A673 (cell line): Measurements from ENCODE around the gene ZSCAN16. TPM values are rescaled to one million over a fixed set of nuclear protein-coding genes. Genes with fewer than 3 reads are reported as not detected.

Source experiments
- BruUV-seq: library from RNA; stranded (reverse); fragments of 400-500 nt; replicated peaks from 2 replicates; lab custom pipeline; 2021; lab: Mats Ljungman, UMichigan
- CTCF ChIA-PET: fragments of 300-600 bp; sonication (Branson Sonifier 250); formaldehyde crosslinking; loops from one replicate; lab custom pipeline; 2022; ENCODE audit warnings: antibody characterized with exemption; lab: Charles Lee
- POLR2A ChIA-PET: fragments of 300-600 bp; sonication (Branson Sonifier 250); formaldehyde crosslinking; loops from one replicate; lab custom pipeline; 2022; ENCODE audit warnings: antibody characterized with exemption; ENCODE audit not compliant: low non-redundant PET; lab: Charles Lee
- DNase-seq: peaks from one replicate; pipeline ENCODE4 v3.0.0-alpha.2; 2015; ENCODE audit warnings: low spot score
- H3K27ac ChIP-seq: fragments of 200-600 bp; sonication (generic); 2 replicates; pipeline ENCODE4 v1.5.1; 2016; ENCODE audit warnings: mixed run types, low read depth, mild to moderate bottlenecking, mixed read lengths, antibody characterized with exemption, low read length; ENCODE audit not compliant: poor library complexity, severe bottlenecking
- H3K27me3 ChIP-seq: fragments of 200-600 bp; sonication (generic); replicated peaks from 2 replicates; pipeline ENCODE4 v1.6.1; 2017; ENCODE audit warnings: mixed run types, low read depth, mild to moderate bottlenecking, mixed read lengths, antibody characterized with exemption, low read length; ENCODE audit not compliant: insufficient read depth, poor library complexity
- H3K36me3 ChIP-seq: fragments of 200-600 bp; sonication (generic); 2 replicates; pipeline ENCODE4 v1.6.1; 2016; ENCODE audit warnings: mixed run types, mild to moderate bottlenecking, mixed read lengths, antibody characterized with exemption, low read length; ENCODE audit not compliant: insufficient read depth, poor library complexity, severe bottlenecking
- H3K4me1 ChIP-seq: fragments of 200-600 bp; sonication (generic); 2 replicates; pipeline ENCODE4 v1.6.1; 2017; ENCODE audit warnings: mixed run types, mild to moderate bottlenecking, mixed read lengths, antibody characterized with exemption, low read length; ENCODE audit not compliant: insufficient read depth, poor library complexity, severe bottlenecking
- H3K4me3 ChIP-seq: fragments of 200-600 bp; sonication (generic); 2 replicates; pipeline ENCODE4 v1.5.1; 2016; ENCODE audit warnings: low read depth, mixed run types, mild to moderate bottlenecking, mixed read lengths, low read length; ENCODE audit not compliant: poor library complexity, severe bottlenecking
- H3K9me3 ChIP-seq: fragments of 200-600 bp; sonication (generic); 2 replicates; pipeline ENCODE4 v1.6.1; 2016; ENCODE audit warnings: mixed run types, low read depth, mild to moderate bottlenecking, mixed read lengths, antibody characterized with exemption, low read length; ENCODE audit not compliant: poor library complexity, severe bottlenecking
- EZH2 ChIP-seq: fragments of 200-600 bp; sonication (generic); IDR thresholded peaks from 2 replicates; pipeline ENCODE4 v1.6.1; 2017; ENCODE audit warnings: borderline replicate concordance, low read depth, mild to moderate bottlenecking, mixed read lengths, antibody characterized with exemption, low read length; ENCODE audit not compliant: poor library complexity, severe bottlenecking
- intact Hi-C: fragments of 100-400 bp; cut with micrococcal nuclease; formaldehyde crosslinking; loops from one replicate; pipeline ENCODE4 v1.10.0; 2022; ENCODE audit not compliant: unreplicated experiment
- total RNA-seq: library from RNA; stranded (reverse); gene quantifications from 2 replicates; pipeline ENCODE4 v1.2.3, GENCODE V29; 2021
- TF ChIP-seq, protein P1 (sequence below): fragments of 300-800, 200-600 bp; sonication (generic); conservative IDR thresholded peaks from 2 replicates; pipeline ENCODE4 v1.5.1; 2017; ENCODE audit warnings: low read depth, mild to moderate bottlenecking, antibody characterized with exemption, low read length, moderate library complexity, mixed read lengths

ZSCAN16 gene
- total RNA-seq, 1 experiment from 2014 or later = 8.0 TPM

DNA sequence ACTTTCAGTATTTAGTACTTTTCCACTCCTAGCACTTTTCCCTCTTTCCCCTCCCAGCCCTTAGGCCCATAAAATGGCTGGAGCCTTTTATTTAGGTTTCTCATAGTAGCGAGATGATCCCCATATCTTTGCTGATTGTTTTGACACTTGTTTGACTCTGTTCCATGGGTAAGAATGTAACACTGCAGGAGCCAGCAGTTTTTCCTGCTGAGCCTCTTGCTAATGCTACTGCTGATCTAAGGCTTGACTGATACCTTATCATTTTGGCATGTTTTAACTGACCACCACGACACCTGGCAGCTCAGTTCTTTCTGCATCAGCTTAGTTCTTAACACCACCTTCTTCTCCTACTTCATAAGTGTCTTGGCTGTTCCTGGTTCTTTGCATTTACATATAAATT, 46.9 kb downstream of the ZSCAN16 start:
- ChIA-PET CTCF (no interaction called here), POLR2A (no interaction called here)
- no peaks in the 10 kb centered on the region for H3K27me3 ChIP-seq
- no TSS peak for BruUV-seq
- no peak overlapping the region for H3K4me3 ChIP-seq
- no peak for DNase-seq
- no peak overlapping the region for H3K27ac ChIP-seq
- intact Hi-C loops = no loop called here
- TF ChIP-seq EZH2 = no peak
- TF ChIP-seq, protein P1, sequence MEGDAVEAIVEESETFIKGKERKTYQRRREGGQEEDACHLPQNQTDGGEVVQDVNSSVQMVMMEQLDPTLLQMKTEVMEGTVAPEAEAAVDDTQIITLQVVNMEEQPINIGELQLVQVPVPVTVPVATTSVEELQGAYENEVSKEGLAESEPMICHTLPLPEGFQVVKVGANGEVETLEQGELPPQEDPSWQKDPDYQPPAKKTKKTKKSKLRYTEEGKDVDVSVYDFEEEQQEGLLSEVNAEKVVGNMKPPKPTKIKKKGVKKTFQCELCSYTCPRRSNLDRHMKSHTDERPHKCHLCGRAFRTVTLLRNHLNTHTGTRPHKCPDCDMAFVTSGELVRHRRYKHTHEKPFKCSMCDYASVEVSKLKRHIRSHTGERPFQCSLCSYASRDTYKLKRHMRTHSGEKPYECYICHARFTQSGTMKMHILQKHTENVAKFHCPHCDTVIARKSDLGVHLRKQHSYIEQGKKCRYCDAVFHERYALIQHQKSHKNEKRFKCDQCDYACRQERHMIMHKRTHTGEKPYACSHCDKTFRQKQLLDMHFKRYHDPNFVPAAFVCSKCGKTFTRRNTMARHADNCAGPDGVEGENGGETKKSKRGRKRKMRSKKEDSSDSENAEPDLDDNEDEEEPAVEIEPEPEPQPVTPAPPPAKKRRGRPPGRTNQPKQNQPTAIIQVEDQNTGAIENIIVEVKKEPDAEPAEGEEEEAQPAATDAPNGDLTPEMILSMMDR = no peak
- H3K9me3 ChIP-seq = no peaks in the 10 kb centered on the region
- H3K4me1 ChIP-seq = no peaks in the 10 kb centered on the region
- no peaks in the 10 kb centered on the region for H3K36me3 ChIP-seq

DNA sequence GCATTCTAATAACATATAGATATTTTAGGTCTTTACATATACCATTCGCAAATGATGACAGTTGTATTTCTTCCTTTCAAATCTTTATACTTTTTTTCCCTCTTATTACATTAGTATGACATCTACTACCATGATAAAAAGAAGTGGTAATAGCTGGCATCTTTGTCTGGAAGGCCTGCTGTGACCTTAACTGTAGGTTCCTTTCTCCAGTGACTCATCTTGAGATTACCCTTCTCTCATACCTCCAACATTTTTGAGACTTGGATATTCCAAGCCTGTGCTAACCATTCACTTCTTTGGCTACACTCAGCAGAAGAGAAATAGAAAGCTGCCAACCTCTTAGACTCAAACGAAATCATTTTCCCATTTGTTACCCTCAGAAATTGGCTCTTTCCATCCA, 47.6 kb downstream of the ZSCAN16 start:
- no peak for DNase-seq
- no peak overlapping the region for H3K4me3 ChIP-seq
- TF ChIP-seq, protein P1 = no peak
- TF ChIP-seq EZH2 = no peak
- H3K9me3 ChIP-seq = no peaks in the 10 kb centered on the region
- intact Hi-C loops = no loop called here
- H3K27ac ChIP-seq = no peak overlapping the region
- ChIA-PET POLR2A (no interaction called here), CTCF (no interaction called here)
- H3K27me3 ChIP-seq = no peaks in the 10 kb centered on the region
- BruUV-seq = no TSS peak
- no peaks in the 10 kb centered on the region for H3K4me1 ChIP-seq
- H3K36me3 ChIP-seq = no peaks in the 10 kb centered on the region

DNA sequence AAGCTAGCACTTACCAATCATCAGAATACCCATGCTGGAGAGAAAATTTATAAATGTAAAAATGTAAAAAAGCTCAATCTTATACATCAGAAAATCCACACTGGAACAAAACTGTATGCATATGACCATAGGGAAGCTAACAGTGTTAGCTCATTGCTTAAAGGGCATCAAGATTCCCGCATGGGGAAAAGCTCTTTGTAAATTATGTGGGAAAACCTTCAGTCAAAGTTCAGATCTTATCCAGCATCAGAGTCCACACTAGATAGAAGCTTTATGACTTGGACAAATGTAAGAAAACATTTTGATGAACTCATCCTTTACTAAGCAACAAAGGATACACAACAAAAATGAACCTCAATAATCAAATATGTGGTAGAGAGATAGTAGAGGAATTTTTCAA, 52.0 kb downstream of the ZSCAN16 start:
- Histone ChIP-seq H3K9me3 (no peaks in the 10 kb centered on the region), H3K27ac (no peak overlapping the region), H3K4me3 (no peak overlapping the region), H3K4me1 (no peaks in the 10 kb centered on the region), H3K36me3 (no peaks in the 10 kb centered on the region), H3K27me3 (no peaks in the 10 kb centered on the region)
- DNase-seq = no peak
- ChIA-PET CTCF (no interaction called here), POLR2A (no interaction called here)
- no TSS peak for BruUV-seq
- TF ChIP-seq EZH2 = no peak
- intact Hi-C loops = no loop called here

Other genes with a start within 250 kb of the ZSCAN16 start
- not detected in 2 replicates for gene OR2B2, start 212.2 kb upstream of the ZSCAN16 start, total RNA-seq
- gene OR2B6, start 167.4 kb upstream of the ZSCAN16 start, total RNA-seq = 0.32 and 0.46 TPM in 2 replicates
- gene ZNF165, start 44.0 kb upstream of the ZSCAN16 start, total RNA-seq = 0.58 and 0.85 TPM in 2 replicates
- 29.4 and 29.8 TPM in 2 replicates for gene ZKSCAN8, start 17.3 kb downstream of the ZSCAN16 start, total RNA-seq
- gene ZSCAN9, start 100.7 kb downstream of the ZSCAN16 start, total RNA-seq = 13.3 and 15.1 TPM in 2 replicates
- gene ZKSCAN4, start 127.7 kb downstream of the ZSCAN16 start, total RNA-seq = 6.4 and 6.6 TPM in 2 replicates
- not detected in 2 replicates for gene NKAPL, start 134.7 kb downstream of the ZSCAN16 start, total RNA-seq
- 15.1 and 19.9 TPM in 2 replicates for gene ZSCAN26, start 142.5 kb downstream of the ZSCAN16 start, total RNA-seq
- 11.3 and 11.6 TPM in 2 replicates for gene PGBD1, start 157.0 kb downstream of the ZSCAN16 start, total RNA-seq
- gene ZSCAN31, start 211.5 kb downstream of the ZSCAN16 start, total RNA-seq = 3.5 and 4.3 TPM in 2 replicates
- 8.0 and 8.7 TPM in 2 replicates for gene ZKSCAN3, start 225.3 kb downstream of the ZSCAN16 start, total RNA-seq